Activated CD8-positive, alpha-beta memory T cell treated with anti-CD3 and anti-CD28 coated beads for 4 hours (primary cell): Measurements from ENCODE around the gene TNFRSF1A.
"Not testable (repeated sequence)": the region's sequence is repeated elsewhere in the genome, so short reads cannot be mapped to it uniquely, and the experiment has no call there.

ENCODE experiments used
- DNase-seq, 2 donors: peaks; one replicate each; pipeline ENCODE4 v3.0.0-alpha.2; 2020; ENCODE audit warnings: low read depth in 2 of 2

The TNFRSF1A gene

DNA sequence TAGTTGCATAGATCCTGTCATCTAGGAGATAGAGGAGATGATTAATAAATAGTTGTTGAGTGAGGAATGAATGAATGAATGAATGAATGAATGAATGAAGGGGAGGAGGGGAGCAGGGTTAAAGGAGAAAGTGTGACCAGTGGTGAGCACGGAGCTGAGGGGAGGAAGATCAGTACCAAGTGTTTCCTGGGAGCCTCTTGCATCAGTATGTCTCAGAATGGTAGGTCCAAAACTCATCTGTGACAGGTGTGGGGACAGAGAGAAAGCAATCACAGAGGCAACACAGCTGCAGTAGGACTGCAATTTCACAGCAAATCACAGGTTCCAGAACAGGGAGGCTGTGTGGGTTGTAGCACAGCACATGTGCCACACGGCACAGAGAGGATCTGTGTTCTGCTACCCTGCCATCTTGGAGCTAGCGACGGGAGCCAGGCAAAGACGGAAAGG lies 14.5 kb upstream of the TNFRSF1A start:
- no peak for DNase-seq

DNA sequence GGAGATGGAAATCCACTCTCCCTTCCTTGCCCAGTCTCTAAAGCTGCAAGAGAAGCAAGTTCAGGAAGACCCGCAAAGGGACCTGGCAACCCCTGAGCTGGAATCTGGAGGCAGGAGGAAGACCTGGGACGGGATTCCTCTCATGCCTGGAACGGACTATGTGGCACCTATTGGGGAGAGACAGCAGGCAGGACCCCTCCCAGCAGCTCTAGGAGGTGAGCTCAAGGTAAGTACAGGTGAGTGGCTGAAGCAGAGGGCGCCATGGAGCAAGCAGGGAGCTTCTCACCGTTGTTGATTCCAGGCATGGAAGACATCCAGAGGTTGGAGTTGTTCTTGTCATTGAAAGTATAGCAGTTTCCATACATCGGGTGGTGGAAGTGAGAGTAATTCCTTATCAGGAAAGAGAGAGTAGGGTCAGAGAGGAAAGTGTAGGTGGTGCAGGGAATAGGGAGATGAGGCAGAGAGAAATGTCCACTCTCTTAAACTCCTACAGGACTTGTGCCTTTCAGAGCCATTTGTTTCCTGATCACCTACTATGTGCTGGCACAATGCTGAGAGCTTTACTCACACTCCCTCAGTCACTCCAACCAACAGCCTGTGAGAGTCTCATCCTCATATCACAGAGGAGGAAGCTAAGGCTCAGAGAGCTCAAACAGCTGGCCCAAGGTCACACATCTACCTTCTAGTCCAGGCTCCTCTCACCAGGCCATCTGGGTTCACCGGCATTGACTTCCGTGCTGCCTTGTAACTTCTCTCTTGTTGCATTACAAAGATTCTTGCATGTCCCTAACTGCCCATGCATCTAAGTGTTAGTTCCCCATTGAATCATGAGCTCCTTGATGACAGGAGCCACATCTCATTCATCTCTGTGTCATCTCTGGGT lies 13.9 kb upstream of the TNFRSF1A start:
- no peak for DNase-seq

DNA sequence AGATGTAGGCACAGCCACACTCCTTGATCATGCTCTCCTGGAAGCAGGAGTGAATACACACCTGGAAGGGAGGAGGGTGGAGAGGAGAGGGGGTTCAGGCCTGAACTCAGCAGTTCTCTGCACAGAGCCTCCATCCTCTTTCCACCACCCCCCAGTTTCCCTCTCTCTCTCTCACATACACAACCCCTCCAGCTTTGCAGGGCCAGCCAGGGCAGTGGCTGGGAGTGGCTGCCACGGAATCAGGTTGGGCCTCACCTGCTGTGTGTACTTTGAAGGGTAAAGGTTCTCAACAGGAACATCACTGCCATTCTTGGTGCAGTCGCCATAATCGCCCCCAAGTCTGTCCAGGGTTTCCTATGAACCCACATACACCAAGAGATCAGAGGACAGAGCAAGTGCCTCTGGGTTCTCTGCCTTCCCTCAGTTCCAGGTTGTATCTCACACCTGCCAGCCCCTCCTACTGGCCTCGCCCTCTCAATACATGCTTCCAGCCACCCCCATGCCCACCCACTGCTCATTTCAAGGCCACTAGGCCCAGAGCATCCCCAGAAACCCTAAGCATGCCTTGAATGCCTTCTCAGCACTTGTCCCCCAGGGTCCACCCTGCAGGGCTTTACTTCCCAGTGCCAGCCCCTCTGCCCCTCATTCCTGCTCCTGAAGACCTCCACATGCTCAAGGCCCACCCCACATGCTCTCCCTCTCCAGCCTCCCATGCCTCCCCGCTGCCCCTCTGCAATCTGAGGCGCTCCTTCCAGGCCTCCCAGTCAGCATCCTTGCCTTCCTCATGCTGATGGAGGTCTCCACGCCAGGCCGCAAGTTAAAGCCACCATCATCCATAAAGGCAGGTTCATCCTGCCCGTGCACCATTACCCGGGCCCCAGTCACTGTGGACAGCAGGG lies 12.9 kb upstream of the TNFRSF1A start:
- no peak for DNase-seq

DNA sequence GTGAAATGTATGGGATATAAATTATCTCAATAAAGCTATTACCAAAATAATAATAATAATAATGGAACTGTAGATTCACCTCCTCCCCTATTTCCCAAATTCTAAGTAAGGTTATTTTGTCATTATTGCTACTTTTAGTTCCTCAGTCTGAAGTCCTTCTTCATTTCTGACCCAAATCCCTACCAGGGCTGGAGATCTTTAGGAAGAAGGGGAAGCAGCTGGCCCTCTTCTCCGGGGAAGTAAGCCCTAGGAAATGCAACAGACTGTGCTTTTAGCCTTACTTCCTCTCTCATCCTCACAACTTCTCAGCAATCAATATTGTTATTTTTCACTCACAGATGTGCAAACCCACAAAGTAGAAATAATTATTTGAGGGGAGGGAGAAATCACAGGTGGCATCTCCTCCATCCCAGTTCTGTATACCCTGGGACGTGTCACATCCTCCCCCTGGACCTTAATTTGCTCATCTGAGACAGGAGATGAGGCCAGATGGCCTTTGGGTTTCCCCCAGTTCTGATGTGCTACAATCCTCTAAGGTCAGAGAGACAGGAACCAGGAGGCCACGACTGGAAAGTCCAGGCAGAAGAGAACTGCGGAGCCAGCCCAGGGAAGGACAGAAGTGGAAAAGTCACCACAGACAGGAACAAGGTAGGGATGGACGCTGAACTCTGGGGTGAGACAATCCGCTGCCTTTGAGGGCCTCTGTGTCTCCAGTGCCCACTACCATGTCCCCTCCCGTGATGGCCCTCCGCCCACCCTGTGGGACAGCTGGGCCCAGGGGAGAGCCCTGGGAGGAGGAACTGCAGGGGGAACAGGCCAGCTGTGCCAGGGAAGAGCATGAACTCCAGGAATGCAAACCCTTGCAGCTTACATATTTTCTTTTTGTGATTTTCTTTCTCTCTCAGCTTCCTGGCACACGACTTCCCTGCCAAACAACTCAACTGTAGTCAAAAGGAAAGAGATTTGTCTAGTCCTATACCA lies 10.6 kb upstream of the TNFRSF1A start:
- no peak for DNase-seq

DNA sequence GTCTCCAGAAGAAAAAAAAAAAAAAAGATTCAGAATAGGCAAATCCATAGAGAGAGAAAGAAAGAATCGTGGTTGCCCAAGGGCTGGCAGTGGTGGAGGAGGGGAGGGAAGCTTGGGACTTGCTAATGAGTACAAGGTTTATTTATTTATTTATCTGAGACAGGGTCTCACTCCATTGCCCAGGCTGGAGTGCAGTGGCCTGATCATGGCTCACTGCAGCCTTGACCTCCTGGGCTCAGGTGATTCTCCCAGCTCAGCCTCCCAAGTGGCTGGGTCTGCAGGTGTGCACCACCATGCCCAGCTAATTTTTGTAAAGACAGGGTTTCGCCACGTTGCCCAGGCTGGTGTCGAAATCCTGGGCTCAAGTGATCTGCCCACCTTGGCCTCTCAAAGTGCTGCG lies 9.7 kb upstream of the TNFRSF1A start:
- DNase-seq = no peak

DNA sequence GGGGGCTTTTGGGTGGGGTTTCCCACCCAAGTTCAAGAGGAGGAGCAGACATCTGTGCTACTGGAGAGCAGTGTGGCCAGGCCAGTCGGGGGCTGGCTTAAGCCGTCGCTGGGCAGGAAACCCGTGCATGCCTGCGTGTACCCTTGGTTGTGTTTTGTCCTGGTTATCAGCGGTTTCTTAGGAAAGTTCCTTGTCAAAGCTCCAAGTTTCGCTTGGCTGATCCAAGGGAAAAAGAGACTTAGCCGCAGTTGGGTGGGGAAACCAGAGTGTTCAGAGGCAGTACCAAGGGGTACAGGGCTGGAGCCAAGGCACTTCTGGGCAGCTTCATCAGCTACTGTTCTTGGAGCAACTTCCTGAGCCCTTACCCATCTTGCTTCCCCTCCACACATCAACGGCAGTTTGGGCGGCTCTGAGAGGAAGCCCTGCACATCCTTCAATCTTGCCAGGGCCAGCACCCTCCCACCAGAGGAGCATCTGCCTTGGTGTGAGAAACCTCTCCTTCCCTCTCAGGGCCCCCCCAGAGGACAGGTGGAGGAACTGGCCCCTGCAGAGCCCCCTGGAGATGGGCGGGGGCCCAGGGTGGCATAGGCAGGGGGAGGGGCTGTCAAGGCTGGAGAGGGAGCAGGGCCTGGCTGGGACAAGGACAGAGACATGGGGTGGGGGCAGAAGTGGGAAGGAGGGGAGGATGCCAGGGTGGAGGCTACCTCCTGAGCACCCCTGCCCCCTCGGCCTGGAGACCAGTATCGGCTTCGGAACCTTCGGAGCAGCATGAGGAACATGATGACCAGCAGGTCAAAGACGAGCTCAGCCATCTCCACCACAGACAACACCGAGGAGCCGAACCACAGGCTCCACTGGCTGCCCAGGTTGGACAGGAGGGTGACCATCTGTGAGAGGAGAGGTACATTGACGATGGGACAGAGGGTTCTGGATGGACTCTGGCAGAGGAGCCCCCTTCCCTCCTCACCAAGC lies 5.8 kb upstream of the TNFRSF1A start:
- DNase-seq = no peak

DNA sequence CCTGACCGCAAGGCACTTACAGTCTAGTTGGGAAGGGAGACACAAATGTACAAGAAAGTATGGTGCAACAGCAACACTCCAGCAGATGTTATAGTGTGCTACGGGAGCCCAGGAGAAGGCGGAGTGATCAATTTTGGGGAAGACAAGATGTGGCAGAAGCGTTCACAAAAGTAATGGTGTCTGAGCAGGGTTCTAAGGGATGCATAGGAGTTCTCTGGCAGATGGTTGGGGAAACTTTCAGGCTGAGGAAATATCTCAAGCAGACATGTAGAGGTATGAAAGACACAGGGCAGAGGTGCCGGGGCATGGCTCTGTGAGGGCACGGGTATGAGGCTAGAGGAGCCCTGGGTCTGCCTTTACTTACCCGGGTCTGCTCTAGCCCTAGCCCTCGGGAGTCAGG lies 5.1 kb upstream of the TNFRSF1A start:
- DNase-seq = no peak

DNA sequence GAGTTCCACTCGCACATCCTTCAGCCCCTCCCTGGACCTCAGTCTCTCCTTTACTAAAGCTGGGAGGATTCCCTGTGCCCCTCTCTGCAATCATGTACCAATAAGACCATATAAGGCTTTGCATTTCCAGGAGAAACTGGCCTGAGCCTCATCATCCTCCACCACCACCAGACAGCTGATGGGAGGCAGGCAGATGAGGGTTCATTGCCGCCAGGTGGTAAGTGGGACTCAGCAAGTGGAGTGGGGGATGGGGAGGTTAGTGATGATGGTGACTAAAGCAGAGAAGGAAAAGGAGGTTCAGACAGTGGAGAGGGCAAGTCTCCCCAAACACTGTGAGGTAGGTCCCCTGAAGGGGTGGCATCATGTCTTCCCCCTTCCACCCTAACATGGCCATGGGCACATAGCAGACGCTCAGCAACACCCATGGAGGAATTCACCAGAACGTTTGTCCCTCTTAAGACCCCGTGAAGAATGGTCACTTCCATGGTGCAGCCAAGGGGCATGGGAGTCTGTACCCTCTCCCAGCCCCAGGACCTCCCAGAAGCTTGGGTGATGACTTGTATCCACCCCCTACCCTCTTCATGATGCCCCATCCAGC lies 4.5 kb upstream of the TNFRSF1A start:
- no peak for DNase-seq

DNA sequence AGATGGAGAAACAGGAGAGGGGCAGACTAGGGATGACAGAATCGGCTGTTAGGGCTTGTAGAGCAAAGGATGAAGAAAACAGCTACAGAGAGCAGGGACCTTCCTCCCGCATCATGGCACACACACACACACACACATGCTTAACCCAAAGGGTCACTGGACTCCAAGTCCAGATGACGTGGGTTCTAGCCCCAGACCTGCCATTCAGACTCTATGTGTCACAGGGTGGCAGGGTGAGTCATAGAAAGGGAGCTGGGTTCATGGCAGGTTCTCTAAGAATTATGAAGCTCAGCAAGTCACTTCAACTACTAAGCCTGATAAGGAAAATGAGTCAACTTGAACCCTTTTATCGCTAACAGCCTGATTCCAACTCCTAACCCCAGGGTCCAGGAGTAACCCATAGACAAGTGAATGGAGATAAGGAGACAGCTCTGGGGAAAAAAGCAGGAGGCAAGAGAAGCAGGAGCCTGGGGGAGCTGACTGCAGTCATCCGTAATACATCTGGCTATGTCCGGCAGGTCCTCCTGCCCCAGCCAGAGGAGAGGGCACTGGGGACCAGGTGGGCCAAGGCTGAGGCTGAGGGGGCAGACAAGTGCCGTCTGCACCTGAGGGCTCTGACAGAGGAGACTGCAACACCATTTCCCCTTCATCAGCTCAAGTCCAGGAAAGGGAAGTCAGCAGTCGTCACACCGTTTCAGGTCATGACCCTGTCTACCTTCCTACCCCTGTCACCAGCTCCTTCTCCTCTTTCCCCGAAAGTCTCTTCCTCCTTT lies 3.6 kb upstream of the TNFRSF1A start:
- no peak for DNase-seq

DNA sequence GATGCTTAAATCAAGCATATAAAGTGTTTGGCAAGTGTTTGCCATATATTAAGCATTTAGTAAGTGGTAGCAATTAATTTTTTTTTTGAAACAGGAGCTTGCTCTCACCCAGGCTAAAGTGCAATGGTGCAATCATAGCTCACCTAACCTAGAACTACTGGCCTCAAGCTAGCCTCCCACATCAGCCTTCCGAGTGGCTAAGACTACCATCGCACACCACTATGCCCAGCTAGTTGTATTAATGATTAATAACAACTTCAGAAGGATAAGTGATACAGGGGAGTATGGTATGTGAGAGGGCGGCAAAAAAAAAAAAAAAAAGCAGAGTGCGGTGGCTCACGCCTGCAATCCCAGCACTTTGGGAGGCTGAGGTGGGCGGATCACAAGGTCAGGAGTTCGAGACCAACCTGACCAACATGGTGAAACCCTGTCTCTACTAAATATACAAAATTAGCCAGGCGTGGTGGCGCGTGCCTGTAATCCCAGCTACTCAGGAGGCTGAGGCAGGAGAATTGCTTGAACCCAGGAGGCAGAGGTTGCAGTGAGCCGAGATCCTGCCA lies 2.3 kb upstream of the TNFRSF1A start:
- not testable (repeated sequence) for DNase-seq

DNA sequence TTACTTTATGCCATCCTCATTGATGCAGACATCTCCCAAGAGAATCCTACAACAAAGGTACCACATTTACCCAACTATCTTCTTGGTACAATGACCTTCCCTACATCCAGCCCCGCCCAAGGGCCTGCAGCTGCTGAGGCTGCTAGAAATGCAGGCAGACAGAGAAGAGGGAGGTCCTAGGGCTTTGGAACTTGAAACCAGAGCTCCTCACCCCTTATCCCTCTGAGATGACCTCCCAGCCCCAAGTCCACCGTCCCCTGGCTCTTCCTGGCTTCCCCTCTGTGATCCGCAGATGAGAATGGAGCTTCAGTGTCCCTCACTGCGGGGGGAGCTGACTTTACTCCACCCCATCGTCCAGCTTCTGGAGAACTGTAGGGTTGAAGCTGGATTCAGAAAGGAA lies 1.6 kb upstream of the TNFRSF1A start:
- DNase-seq = no peak

DNA sequence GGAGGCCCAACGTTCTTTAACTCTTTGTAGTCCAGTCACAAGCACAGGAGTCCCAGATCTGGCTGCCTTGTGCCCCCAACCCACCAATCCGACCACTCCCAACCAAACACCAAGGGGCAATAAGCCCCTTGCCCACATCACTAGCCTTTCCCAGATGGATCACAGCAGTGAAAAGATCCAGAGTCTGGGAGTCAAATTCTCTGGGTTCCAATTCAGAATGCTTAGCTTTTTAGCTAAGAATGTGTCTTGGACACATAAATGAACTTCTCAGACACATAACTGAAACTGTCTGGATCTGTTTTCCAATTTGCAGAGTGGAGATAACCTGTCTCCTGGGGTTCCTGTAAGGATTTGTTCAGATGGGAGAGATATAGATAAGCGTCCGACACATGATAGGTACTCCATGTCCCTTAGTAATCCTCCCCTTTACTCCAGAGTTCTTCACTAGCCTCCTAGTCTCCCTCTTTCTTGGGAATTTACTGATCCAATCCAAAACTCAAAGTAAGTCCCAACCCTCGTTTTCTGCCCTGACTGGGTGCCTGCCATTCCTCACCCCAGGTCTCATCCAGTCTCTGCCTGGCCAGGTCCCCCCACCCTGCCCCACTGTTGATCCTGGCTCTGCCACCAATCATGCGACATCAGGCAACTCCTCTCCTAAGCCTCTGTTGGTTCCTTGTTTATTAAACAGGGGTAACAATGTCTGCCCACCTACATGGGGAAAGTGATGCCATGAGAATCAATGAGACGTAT lies 439 bp upstream of the TNFRSF1A start:
- DNase-seq = no peak

DNA sequence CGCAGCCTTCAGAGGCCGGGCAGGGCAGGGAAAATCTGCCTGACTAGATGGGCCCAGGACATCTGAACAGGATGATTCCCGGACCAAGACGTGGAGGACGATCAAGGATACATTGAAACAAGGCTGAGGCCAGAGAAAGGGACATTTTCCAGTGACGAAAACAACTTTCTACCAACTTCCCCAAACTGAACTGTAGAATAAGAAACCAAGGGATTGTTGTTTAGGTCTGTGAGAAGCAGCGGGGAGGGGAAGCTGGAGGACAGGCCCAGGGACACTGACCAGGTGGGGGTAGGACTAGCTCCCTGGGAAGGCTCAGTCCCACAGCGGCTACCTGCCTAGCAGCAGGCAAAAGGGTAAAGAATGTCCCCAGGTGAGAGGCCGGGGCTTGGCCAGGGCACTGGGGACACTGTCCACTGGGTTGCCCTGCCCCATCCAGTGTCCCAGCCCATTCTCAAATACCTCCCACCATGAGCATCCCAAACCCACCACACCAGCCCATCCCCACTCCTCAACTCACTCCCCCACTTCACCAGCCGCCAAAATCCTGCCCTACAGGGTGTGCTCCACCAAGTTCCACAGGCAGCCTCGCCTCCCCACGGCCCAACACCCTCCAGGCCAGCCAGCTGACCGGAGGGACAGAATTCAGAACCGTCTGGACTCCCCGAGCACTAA lies 995 bp downstream of the TNFRSF1A start:
- DNase-seq = no peak

DNA sequence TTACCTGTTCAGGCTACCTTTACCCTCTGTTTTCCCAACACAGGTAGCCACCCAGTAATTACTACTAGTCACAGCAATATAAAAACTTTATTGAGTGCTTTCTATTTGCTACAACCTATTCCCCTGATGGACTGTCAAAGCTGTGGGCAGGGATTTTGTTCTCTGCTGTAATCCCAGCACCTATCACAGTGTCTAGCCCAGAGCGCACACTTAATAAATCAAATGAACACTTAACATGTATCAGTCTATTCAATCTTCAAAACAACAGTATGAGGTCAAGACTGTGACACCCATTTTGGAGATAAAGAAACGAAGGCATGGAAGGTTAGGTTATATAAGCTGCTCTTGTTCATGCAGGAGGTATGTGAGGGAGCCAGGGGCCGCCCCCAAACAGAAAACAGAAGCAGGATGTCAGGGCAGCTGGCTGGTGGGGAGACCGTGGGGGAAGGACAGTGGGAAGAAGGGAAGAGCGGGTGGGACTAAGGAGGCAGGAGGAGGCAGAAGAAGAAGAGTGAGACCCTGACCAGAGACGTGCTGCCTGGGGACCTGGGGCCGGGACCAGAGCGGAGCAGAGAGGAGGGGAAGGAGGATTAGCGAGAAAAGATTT lies 1.7 kb downstream of the TNFRSF1A start:
- no peak for DNase-seq

DNA sequence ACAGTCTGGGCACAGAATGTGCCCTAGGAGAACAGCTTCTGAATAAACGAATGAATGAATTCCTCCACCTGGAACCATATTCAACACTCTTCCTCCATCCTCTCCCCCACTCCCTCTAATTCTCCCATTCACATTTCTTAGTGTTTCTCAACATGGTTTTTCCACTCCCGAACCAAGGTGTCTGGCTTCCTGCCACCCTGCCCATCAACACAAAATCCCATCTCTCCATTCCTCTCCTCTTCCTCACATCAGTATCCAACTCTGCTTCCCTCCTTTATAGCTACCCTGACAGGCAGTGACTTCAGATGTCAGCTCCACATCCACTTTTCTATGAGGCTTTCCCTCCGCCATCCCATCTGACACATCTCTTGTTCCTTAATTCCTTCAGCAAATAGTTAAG lies 2.9 kb downstream of the TNFRSF1A start:
- no peak for DNase-seq

DNA sequence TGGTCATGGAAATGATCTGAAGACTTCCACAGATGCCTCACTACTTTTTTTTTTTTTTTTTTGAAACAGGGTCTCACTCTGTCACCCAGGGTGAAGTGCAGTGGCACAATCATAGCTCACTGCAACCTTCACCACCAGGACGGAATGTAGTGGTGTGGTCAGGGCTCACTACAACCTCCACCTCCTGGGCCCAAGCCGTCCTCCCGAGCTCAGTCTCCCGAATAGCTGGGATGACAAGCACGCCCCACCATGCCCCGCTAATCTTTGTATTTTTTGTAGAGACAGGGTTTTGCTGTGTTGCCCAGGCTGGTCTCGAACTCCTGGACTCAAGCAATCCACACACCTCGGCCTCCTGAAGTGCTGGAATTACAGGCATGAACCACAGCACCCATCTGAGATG lies 3.3 kb downstream of the TNFRSF1A start:
- not testable (repeated sequence) for DNase-seq

DNA sequence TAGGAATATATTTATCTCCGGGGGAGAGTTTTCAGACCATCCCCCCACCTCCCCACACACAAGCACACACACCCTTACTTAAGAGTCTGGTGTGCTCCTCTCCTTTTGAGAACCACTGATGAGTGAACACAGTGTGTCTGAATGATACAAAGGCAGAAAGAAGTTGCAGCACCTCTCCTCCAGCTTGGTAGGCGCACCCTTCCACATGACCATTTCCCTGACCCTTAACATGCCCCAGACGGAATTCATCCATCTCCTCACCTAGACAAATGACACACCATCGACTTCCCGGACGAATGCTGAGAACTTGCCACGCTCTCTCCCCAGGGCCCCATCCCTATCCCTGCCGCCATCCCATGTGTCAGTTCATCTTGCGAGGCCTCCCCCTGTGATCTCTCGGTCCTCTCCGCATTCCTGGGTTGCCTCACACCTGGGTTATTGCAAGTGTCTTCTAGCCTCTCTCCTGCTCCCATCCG lies 3.9 kb downstream of the TNFRSF1A start:
- no peak for DNase-seq
